LNCAP (cell line): ENCODE data around the gene ACHE.

Source experiments
- TF ChIP-seq, protein P1 (sequence below): fragments of 450-650 bp; IDR thresholded peaks from 2 replicates; pipeline ENCODE4 v1.5.1; 2017; ENCODE audit warnings: mild to moderate bottlenecking

The ACHE gene

GRCh38 chr7:100873599-100874299, 21.9 kb downstream of the ACHE start:
- TF ChIP-seq, protein P1, sequence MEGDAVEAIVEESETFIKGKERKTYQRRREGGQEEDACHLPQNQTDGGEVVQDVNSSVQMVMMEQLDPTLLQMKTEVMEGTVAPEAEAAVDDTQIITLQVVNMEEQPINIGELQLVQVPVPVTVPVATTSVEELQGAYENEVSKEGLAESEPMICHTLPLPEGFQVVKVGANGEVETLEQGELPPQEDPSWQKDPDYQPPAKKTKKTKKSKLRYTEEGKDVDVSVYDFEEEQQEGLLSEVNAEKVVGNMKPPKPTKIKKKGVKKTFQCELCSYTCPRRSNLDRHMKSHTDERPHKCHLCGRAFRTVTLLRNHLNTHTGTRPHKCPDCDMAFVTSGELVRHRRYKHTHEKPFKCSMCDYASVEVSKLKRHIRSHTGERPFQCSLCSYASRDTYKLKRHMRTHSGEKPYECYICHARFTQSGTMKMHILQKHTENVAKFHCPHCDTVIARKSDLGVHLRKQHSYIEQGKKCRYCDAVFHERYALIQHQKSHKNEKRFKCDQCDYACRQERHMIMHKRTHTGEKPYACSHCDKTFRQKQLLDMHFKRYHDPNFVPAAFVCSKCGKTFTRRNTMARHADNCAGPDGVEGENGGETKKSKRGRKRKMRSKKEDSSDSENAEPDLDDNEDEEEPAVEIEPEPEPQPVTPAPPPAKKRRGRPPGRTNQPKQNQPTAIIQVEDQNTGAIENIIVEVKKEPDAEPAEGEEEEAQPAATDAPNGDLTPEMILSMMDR: no peak

DNA sequence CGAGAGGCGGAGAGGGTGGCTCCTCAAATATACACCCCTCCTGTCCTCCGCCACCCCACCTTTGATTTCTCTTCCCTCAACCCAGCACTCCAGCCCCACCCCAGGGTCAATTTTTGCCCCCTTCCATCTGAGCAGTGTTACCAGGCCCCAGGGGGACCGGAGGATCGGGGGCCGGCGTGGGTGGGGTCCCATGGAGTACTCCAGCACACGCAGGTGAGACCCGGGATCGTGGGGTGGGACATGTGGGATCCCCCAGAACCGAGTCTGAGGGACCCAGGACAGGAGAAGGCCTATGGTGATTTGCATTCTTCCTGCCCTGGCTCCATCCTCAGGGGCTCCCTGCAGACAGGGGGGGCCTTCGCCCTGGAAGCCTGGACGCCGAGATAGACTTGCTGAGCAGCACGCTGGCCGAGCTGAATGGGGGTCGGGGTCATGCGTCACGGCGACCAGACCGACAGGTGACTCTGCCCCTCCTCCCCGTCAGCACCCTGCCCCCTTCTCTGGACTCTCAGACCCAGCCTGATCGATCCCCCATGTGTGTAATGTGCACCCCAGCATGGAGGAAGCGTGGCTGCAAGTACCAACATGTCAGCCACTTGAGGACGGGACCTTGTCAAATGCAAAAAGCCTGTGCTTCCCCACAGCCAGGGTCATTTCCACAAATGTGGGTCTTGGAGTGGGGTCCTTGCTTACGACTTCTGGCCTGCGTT, 27.8 kb downstream of the ACHE start:
- TF ChIP-seq, protein P1: no peak

- TF ChIP-seq, protein P1: no peak
Observed at GRCh38 chr7:100867040-100867775, 28.5 kb downstream of the ACHE start, which contains the start of gene TRIP6. TRIP6 (plus strand) TSS chr7:100867387; CDS start chr7:100867498, 111 bp downstream.

DNA sequence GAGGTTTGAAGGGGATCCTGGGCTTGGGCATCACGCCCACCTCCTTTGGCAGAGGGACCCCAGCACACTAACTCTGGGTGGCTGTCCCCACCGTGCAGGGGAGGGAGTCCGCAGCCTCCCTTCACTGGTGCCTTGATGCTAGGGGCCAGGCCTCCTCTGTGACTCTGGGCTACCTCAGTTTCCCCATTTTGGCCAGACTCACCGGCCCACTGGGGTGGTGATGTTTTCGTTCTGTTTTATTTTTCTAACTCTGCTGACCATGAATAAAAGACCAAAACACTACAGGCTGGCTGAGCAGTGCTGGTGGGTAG, 29.0 kb downstream of the ACHE start:
- TF ChIP-seq, protein P1: no peak

DNA sequence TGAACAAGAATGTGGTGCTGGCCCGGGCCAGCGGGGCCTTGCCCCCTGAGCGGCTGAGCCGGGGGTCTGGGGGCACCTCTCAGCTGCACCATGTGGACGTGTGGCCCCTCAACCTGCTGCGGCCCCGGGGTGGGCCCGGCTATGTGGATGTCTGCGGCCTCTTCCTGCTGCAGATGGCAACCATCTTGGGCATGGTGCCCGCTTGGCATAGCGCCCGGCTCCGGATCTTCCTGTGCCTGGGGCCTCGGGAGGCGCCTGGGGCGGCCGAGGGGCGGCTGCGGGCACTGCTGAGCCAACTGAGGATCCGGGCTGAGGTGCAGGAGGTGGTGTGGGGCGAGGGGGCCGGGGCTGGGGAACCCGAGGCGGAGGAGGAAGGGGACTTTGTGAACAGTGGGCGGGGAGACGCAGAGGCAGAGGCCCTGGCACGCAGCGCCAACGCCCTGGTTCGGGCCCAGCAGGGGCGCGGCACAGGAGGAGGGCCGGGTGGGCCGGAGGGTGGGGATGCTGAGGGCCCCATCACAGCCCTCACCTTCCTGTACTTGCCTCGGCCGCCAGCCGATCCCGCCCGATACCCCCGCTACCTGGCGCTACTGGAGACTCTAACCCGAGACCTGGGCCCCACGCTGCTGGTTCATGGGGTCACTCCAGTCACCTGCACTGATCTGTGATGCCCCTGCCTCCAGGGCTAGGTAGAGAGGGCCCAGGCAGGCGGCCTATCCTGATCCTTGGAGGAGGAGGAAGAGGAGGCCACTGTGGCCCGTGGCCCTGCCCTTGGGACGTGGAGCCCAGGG, 29.6 kb downstream of the ACHE start:
- TF ChIP-seq, protein P1: no peak

DNA sequence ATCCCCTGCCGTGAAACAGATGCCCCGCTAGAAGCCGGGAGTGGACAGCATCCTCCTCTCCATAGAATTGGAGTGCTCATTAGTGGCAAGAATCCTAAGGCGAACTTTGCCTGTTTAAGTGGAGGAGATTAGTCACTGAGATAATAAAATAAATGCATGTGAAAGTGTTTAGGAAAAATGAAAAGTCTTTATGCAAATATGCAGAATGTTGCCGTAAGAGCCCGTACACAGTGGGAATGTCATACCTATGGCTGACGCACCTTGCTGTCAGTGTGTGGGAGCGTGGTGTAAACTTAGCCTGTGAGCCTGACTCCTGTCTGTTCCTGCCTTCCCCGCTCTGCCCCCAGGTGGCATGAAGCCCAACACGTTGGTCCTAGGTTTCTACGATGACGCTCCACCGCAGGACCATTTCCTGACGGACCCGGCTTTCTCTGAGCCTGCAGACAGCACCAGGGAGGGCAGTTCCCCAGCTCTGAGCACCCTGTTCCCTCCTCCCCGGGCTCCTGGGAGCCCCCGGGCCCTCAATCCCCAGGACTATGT, 30.2 kb downstream of the ACHE start:
- TF ChIP-seq, protein P1: no peak

DNA sequence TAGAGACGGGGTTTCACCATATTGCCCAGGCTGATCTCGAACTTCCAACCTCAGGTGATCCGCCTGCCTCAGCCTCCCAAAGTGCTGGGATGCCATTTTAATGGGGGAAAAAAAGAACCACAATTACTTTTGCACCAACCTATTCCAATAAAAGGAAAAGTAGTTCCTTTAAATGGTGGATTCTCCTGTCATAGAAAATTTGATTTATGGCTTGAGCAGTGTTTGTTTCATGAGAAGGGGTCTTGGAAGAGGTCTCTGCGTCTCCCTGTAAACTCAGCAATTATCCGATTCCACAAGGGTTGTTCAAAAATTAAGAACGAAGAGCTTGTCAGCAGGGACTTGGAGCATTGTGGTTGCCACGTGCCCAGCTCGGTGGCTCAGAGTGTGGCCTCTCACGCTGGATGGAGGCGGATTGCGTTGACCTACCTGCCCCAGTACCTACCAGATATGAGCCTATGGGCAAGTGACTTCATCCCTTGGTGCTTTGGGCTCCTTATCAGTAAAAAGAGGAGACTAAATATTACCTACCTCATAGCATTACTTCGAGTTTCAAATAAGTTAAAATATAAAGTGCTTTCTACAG, 31.3 kb downstream of the ACHE start:
- TF ChIP-seq, protein P1: no peak
